PC-3 (cell line): ENCODE results near the gene PPP1R14C. TPM values are rescaled to one million over a fixed set of nuclear protein-coding genes. Genes with fewer than 3 reads are reported as not detected.
A peak's percentile ranks its signal among the peaks of the same experiment; 100 is the strongest.

Experiments used
- ATAC-seq: fragments of 200-7000 bp; cut with Tn5 transposase; 2 replicates; pipeline ENCODE4 v1.9.1; 2020; ENCODE audit warnings: mild to moderate bottlenecking, moderate library complexity
- BruUV-seq: library from RNA; stranded (reverse); fragments of 400-500 nt; replicated peaks from 2 replicates; lab custom pipeline; 2021; lab: Mats Ljungman, UMichigan
- CTCF ChIA-PET: fragments of 300-600 bp; sonication (Branson Sonifier 250); formaldehyde crosslinking; loops from one replicate; lab custom pipeline; 2022; ENCODE audit warnings: antibody characterized with exemption; lab: Charles Lee
- POLR2A ChIA-PET: fragments of 300-600 bp; sonication (Branson Sonifier 250); formaldehyde crosslinking; loops from one replicate; lab custom pipeline; 2022; ENCODE audit warnings: antibody characterized with exemption; ENCODE audit not compliant: unreplicated experiment; lab: Charles Lee
- DNase-seq: peaks from one replicate; pipeline ENCODE4 v3.0.0-alpha.2; 2015
- H2AFZ ChIP-seq: fragments of 300-600 bp; sonication (generic); 2 replicates; pipeline ENCODE4 v1.6.0; 2016; ENCODE audit warnings: antibody characterized with exemption, low read length
- H3F3A ChIP-seq: fragments of 300-600 bp; sonication (generic); one replicate; pipeline ENCODE4 v1.6.0; 2017; ENCODE audit warnings: antibody characterized with exemption, low read length, control low read depth, mild to moderate bottlenecking; ENCODE audit not compliant: unreplicated experiment
- H3K27ac ChIP-seq: fragments of 300-600 bp; sonication (generic); 2 replicates; pipeline ENCODE4 v1.5.1; 2016; ENCODE audit warnings: mild to moderate bottlenecking, low read length
- H3K27me3 ChIP-seq: fragments of 300-600 bp; sonication (generic); 2 replicates; pipeline ENCODE4 v1.6.1; 2016; ENCODE audit warnings: low read length, mixed read lengths
- H3K36me3 ChIP-seq: fragments of 300-600 bp; sonication (generic); 2 replicates; pipeline ENCODE4 v1.6.1; 2016; ENCODE audit warnings: low read depth, mixed run types, low read length, mixed read lengths
- H3K4me1 ChIP-seq: fragments of 300-600 bp; sonication (generic); 2 replicates; pipeline ENCODE4 v1.5.1; 2016; ENCODE audit warnings: low read length; ENCODE audit not compliant: insufficient read depth
- H3K4me2 ChIP-seq: fragments of 300-600 bp; sonication (generic); 2 replicates; pipeline ENCODE4 v1.6.0; 2016; ENCODE audit warnings: low read length
- H3K4me3 ChIP-seq: fragments of 300-600 bp; sonication (generic); 2 replicates; pipeline ENCODE4 v1.5.1; 2016; ENCODE audit warnings: mild to moderate bottlenecking, low read length, mixed read lengths
- H3K79me2 ChIP-seq: fragments of 300-600 bp; sonication (generic); 2 replicates; pipeline ENCODE4 v1.6.1; 2017; ENCODE audit warnings: low read length, mixed read lengths
- H3K9ac ChIP-seq: fragments of 300-600 bp; sonication (generic); 2 replicates; pipeline ENCODE4 v1.6.0; 2016; ENCODE audit warnings: mild to moderate bottlenecking, low read length
- H3K9me2 ChIP-seq: fragments of 300-600 bp; sonication (generic); replicated peaks from 2 replicates; pipeline ENCODE4 v1.6.1; 2016; ENCODE audit warnings: mixed run types, low read length, mixed read lengths
- H3K9me3 ChIP-seq: fragments of 300-600 bp; sonication (generic); 2 replicates; pipeline ENCODE4 v1.6.1; 2016; ENCODE audit warnings: low read length, mixed read lengths
- H4K20me1 ChIP-seq: fragments of 300-600 bp; sonication (generic); 2 replicates; pipeline ENCODE4 v1.6.1; 2016; ENCODE audit warnings: low read length, mixed read lengths
- CTCF ChIP-seq: fragments of 300-600 bp; sonication (generic); conservative IDR thresholded peaks from 2 replicates; pipeline ENCODE4 v1.5.1; 2017; ENCODE audit warnings: antibody characterized with exemption, low read depth, mild to moderate bottlenecking, low read length
- EZH2 ChIP-seq: fragments of 300-600 bp; sonication (generic); IDR thresholded peaks from one replicate; pipeline ENCODE4 v1.6.1; 2017; ENCODE audit warnings: antibody characterized with exemption, mild to moderate bottlenecking, low read length; ENCODE audit not compliant: unreplicated experiment
- EZH2phosphoT487 ChIP-seq: fragments of 300-600 bp; sonication (generic); IDR thresholded peaks from 2 replicates; pipeline ENCODE4 v1.6.1; 2018; ENCODE audit warnings: mild to moderate bottlenecking, antibody characterized with exemption, low read length, borderline replicate concordance
- intact Hi-C: fragments of 100-400 bp; cut with micrococcal nuclease; formaldehyde crosslinking; loops from 2 replicates; pipeline ENCODE4 v1.9.0; 2023
- total RNA-seq: library from RNA; depleted of rRNA; stranded (reverse); fragments of >200 nt; gene quantifications from 2 replicates; pipeline ENCODE4 v1.2.3, GENCODE V29; 2014

The PPP1R14C gene
- total RNA-seq, 1 experiment from 2014 or later: 1.1 TPM

GRCh38 chr6:150297327-150298029 is 154.6 kb downstream of the PPP1R14C start:
- Histone ChIP-seq H3F3A (no peaks in the 10 kb centered on the region), H3K79me2 (no peaks in the 10 kb centered on the region), H3K4me3 (no peak overlapping the region), H2AFZ (no peak overlapping the region), H3K9me2 (no peaks in the 10 kb centered on the region), H3K27ac (no peak overlapping the region), H3K4me1 (peaks cover 19% of the 10 kb centered on the region), H3K9me3 (no peaks in the 10 kb centered on the region), H3K4me2 (no peak overlapping the region), H3K27me3 (no peaks in the 10 kb centered on the region), H4K20me1 (no peaks in the 10 kb centered on the region), H3K9ac (no peak overlapping the region), H3K36me3 (no peaks in the 10 kb centered on the region)
- DNase-seq (peak; percentile 15), ATAC-seq (no peak)
- POLR2A ChIA-PET: no interaction called here
- CTCF ChIA-PET: no interaction called here
- no peak for TF ChIP-seq CTCF
- no peak for TF ChIP-seq EZH2
- no peak for TF ChIP-seq EZH2phosphoT487
- intact Hi-C loops: no loop called here
- no TSS peak for BruUV-seq

DNA sequence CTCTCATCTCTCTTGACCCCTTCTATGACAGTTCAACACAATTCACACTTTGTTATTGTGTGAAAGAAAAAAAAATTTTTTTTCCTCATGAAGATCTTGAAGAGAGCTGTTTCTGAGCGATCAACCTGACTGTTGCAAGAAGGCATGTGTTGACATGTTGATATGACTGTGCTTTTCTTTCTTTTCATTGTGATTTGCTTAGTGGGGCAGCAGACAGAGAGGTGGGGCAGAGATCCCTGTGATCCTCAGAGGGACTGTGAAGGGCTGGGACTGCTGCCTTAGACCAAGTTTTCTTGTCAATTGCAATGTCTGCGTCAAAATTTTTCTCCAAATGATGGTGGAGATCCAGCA is 155.2 kb downstream of the PPP1R14C start:
- H3K36me3 ChIP-seq: no peaks in the 10 kb centered on the region
- no peak for ATAC-seq
- no peak overlapping the region for H3K4me3 ChIP-seq
- CTCF ChIA-PET: no interaction called here
- BruUV-seq: no TSS peak
- H3K9me3 ChIP-seq: no peaks in the 10 kb centered on the region
- no peaks in the 10 kb centered on the region for H4K20me1 ChIP-seq
- H3K9me2 ChIP-seq: no peaks in the 10 kb centered on the region
- H3K27me3 ChIP-seq: no peaks in the 10 kb centered on the region
- H3K79me2 ChIP-seq: no peaks in the 10 kb centered on the region
- POLR2A ChIA-PET: no interaction called here
- H3K27ac ChIP-seq: no peak overlapping the region
- H3K4me1 ChIP-seq: peaks cover 21% of the 10 kb centered on the region
- H3F3A ChIP-seq: no peaks in the 10 kb centered on the region
- no peak overlapping the region for H2AFZ ChIP-seq
- intact Hi-C loops: no loop called here
- no peak overlapping the region for H3K9ac ChIP-seq
- TF ChIP-seq EZH2 (no peak), EZH2phosphoT487 (no peak), CTCF (no peak)
- no peak overlapping the region for H3K4me2 ChIP-seq
- no peak for DNase-seq

GRCh38 chr6:150298676-150299075 is 155.8 kb downstream of the PPP1R14C start:
- Histone ChIP-seq H3K9me3 (no peaks in the 10 kb centered on the region), H3K4me3 (no peak overlapping the region), H3K27ac (no peak overlapping the region), H3K9me2 (no peaks in the 10 kb centered on the region), H3K79me2 (no peaks in the 10 kb centered on the region), H3K36me3 (no peaks in the 10 kb centered on the region), H2AFZ (no peak overlapping the region), H4K20me1 (no peaks in the 10 kb centered on the region), H3F3A (no peaks in the 10 kb centered on the region), H3K27me3 (no peaks in the 10 kb centered on the region), H3K4me2 (no peak overlapping the region), H3K9ac (no peak overlapping the region), H3K4me1 (peaks cover 14% of the 10 kb centered on the region)
- intact Hi-C loops: no loop called here
- ChIA-PET POLR2A (no interaction called here), CTCF (no interaction called here)
- ATAC-seq (no peak), DNase-seq (no peak)
- BruUV-seq: no TSS peak
- TF ChIP-seq EZH2 (no peak), CTCF (no peak)
